Activated CD4-positive, alpha-beta T cell treated with anti-CD3 and anti-CD28 coated beads for 36 hours (primary cell): ENCODE data around the gene CASKIN2. TPM values are rescaled to one million over a fixed set of nuclear protein-coding genes. Genes with fewer than 3 reads are reported as not detected.
A peak's percentile ranks its signal among the peaks of the same experiment; 100 is the strongest.

Experiments used
- microRNA-seq: library from miRNA; unstranded; fragments of <30 nt; microRNA quantifications from one replicate; pipeline ENCODE4 v1.2.0, GENCODE V29; 2021; ENCODE audit warnings: borderline replicate concordance
- total RNA-seq, 2 experiments: library from RNA; stranded (reverse); gene quantifications; one replicate each; pipeline ENCODE4 v1.2.3, GENCODE V29; 2021

CASKIN2 gene
- total RNA-seq, 2 experiments from 2014 or later: 2.9 to 3.0 TPM

Small RNAs within 50 kb of the gene (microRNA-seq; reads per million reads assigned to microRNA genes)
- gene MIR6785: 3.5 reads per million, percentile 3 among the genes with 10 or more reads in this experiment

Other genes with a start within 250 kb of the CASKIN2 start
- gene MIF4GD, start 244.3 kb downstream of the CASKIN2 start, total RNA-seq: 10 to 100 TPM; 39.0 to 39.1 TPM
- 10 to 100 TPM; 67.8 to 79.7 TPM for gene SLC25A19, start 226.1 kb downstream of the CASKIN2 start, total RNA-seq
- gene GRB2, start 109.9 kb downstream of the CASKIN2 start, total RNA-seq: 100 to 1,000 TPM; 157 to 168 TPM
- 10 to 100 TPM; 51.4 to 62.5 TPM for gene TMEM94, start 58.9 kb downstream of the CASKIN2 start, total RNA-seq
- 10 to 100 TPM; 29.2 to 35.1 TPM for gene TSEN54, start 991 bp upstream of the CASKIN2 start, total RNA-seq
- gene LLGL2, start 10.2 kb upstream of the CASKIN2 start, total RNA-seq: 1 to 10 TPM; 7.1 to 9.6 TPM
- 10 to 100 TPM; 20.8 to 22.4 TPM for gene MYO15B, start 72.3 kb upstream of the CASKIN2 start, total RNA-seq
- gene SMIM5, start 117.9 kb upstream of the CASKIN2 start, total RNA-seq: under 1 TPM; 0.12 to 0.14 TPM
- gene RECQL5, start 151.6 kb upstream of the CASKIN2 start, total RNA-seq: 10 to 100 TPM; 36.4 to 40.5 TPM
- gene SAP30BP, start 151.8 kb upstream of the CASKIN2 start, total RNA-seq: 10 to 100 TPM; 87.8 to 100.0 TPM
- 1 to 10 TPM in 1 of 2 experiments, under 1 TPM in 1; 0.62 to 1.5 TPM for gene ITGB4, start 205.9 kb upstream of the CASKIN2 start, total RNA-seq
- 10 to 100 TPM; 50.3 to 63.2 TPM for gene GALK1, start 249.7 kb upstream of the CASKIN2 start, total RNA-seq